GM19351 (cell line): Measurements from ENCODE around the gene GALNT16.
"Not testable (repeated sequence)": the region's sequence is repeated elsewhere in the genome, so short reads cannot be mapped to it uniquely, and the experiment has no call there.

Experiments
- ATAC-seq: cut with Tn5 transposase; IDR thresholded peaks from one replicate; pipeline ENCODE4 v1.9.1; 2021; ENCODE audit warnings: mild to moderate bottlenecking, moderate library complexity; ENCODE audit not compliant: unreplicated experiment

The GALNT16 gene

GRCh38 chr14:69259527-69260189, at the start of gene GALNT16:
GALNT16 (plus strand) TSS chr14:69260158; CDS start chr14:69260291, 133 bp downstream.
- no peak for ATAC-seq

GRCh38 chr14:69214393-69214792, 45.6 kb upstream of the GALNT16 start:
- no peak for ATAC-seq

DNA sequence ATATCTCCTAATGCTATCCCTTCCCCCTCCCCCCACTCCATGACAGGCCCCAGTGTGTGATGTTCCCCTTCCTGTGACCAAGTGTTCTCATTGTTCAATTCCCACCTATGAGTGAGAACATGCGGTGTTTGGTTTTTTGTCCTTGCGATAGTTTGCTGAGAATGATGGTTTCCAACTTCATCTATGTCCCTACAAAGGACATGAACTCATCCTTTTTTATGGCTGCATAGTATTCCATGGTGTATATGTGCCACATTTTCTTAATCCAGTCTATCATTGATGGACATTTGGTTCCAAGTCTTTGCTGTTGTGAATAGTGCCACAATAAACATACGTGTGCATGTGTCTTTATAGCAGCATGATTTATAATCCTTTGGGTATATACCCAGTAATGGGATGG, 42.3 kb upstream of the GALNT16 start:
- not testable (repeated sequence) for ATAC-seq

GRCh38 chr14:69224946-69225345, 35.0 kb upstream of the GALNT16 start:
- no peak for ATAC-seq

- no peak for ATAC-seq
Measured at GRCh38 chr14:69226178-69226577, 33.8 kb upstream of the GALNT16 start.

GRCh38 chr14:69226736-69227135, 33.2 kb upstream of the GALNT16 start:
- ATAC-seq = no peak

GRCh38 chr14:69231486-69231885, 28.5 kb upstream of the GALNT16 start:
- ATAC-seq = no peak

GRCh38 chr14:69232388-69232787, 27.6 kb upstream of the GALNT16 start:
- no peak for ATAC-seq

GRCh38 chr14:69234106-69234505, 25.9 kb upstream of the GALNT16 start:
- no peak for ATAC-seq

DNA sequence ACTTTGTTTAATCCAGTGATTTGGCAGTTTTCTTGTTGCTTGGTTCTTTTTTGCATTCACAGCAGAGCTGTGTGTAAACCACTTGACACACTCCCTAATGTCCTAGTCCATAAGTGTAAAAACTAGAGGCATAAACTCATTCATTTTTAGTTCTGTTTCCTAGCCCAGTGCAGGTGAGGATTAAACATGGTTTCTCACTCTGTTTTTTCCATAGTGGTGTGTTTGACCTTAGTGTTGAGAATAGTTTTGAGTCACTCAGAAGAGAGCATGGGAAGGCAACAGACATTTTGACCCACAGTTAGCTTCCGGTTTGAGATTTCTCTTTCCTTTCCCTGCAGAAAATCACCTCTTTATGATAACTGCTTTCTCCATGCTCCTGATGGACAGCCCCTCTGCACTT, 24.2 kb upstream of the GALNT16 start:
- ATAC-seq = no peak

GRCh38 chr14:69237142-69237541, 22.8 kb upstream of the GALNT16 start:
- ATAC-seq = no peak

- no peak for ATAC-seq
Measured at GRCh38 chr14:69237584-69237983, 22.4 kb upstream of the GALNT16 start.

DNA sequence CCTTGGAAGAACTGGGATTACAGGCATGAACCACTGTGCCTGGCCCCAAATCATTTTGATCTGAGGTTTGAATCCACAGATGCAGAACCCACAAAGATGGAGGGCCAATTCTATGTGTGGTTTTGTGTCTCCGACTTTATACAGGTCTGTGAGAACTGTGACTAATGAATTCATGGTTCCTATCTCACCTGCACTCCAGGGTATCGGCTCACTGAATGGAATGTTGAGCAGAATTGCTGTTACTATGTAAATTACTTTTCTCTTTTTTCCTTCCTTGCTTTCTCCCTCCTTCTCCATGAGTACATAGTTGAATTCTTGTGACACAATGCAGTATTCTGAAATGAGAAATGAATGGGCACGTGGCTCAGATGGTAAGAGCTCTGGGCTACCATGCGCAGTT, 21.1 kb upstream of the GALNT16 start:
- ATAC-seq = no peak

GRCh38 chr14:69240527-69241173, 19.3 kb upstream of the GALNT16 start:
- ATAC-seq = no peak

GRCh38 chr14:69241577-69241976, 18.4 kb upstream of the GALNT16 start:
- no peak for ATAC-seq

DNA sequence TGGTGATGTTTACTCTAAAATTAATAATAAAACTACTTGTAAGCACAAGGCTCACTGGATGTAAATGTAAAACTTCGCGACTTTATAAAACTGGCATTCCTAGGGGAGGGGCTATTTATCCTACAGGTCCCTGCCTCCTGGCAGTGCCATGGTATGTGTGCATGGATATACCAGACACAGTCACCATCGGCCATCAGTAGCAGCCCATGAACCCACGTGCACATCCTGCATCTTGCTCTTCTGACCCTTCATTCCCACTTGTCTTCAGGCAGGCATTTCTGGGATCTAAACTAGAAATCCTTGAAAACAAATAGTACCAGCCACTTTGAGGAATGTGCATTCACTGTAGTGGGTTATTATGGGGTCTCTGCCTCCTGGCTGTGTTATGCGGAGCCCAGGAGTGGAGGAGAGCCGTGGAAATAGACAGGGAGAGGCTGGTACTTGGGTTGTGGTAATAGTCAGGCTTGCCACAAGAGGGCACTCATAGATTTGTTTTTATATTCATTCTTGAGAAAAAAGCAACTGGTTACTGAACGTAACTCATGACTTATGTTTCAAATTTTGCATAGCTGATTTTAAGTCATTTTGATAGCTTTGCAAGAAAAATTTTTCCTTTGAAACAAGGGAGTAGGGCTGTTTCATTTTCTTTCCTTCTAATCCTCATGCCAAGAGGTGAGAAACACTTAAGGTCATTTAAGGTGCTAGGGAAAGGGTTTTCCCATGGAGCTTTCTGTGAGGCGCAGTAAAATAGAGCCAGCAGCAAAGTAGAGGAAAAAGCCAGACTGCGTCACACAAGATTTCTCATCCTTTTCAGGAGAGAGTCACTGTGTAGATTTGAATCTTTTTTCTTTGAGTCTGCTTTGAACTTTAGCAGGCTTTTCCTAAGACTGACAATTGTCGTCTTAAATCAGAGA, 17.4 kb upstream of the GALNT16 start:
- ATAC-seq = no peak

GRCh38 chr14:69244946-69245345, 15.0 kb upstream of the GALNT16 start:
- ATAC-seq = no peak

- no peak for ATAC-seq
Measured at GRCh38 chr14:69246331-69246730, 13.6 kb upstream of the GALNT16 start.

GRCh38 chr14:69247676-69248440, 12.1 kb upstream of the GALNT16 start:
- no peak for ATAC-seq

DNA sequence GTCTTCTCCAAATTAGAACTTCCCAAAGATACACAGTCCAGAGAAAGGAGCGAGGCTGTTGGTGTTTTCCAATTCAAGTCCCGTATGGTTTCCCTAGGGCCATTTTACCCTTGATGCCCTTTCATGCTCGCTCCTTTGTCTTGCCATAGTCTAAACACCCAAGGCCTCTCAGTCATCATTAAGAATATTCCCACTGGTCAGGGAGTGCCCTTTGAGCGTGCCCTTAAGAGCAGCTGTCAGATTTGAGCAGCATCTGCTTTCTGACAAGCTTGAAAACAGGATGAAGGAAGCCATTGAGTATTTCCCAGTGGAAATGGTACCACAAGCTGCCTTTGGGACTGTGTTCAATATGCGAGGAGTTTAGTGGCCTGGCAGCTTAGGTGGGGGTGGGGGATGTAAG, 10.4 kb upstream of the GALNT16 start:
- no peak for ATAC-seq

- ATAC-seq = no peak
Measured at GRCh38 chr14:69252851-69253250, 7.1 kb upstream of the GALNT16 start.
